KMS-11 (cell line): Measurements from ENCODE around the gene ACSM2B.

Experiments
- H2AFZ ChIP-seq: fragments of 200-600 bp; sonication (generic); 2 replicates; pipeline ENCODE4 v1.6.1; 2016; ENCODE audit warnings: antibody characterized with exemption, mixed run types, low read depth
- H3K27ac ChIP-seq: fragments of 200-600 bp; sonication (generic); 2 replicates; pipeline ENCODE4 v1.6.1; 2016; ENCODE audit warnings: mild to moderate bottlenecking, mixed run types
- H3K27me3 ChIP-seq: fragments of 200-600 bp; sonication (generic); 2 replicates; pipeline ENCODE4 v1.6.1; 2017; ENCODE audit warnings: mild to moderate bottlenecking, low read depth, mixed run types, moderate library complexity; ENCODE audit not compliant: insufficient read depth
- H3K36me3 ChIP-seq: fragments of 200-600 bp; sonication (generic); 2 replicates; pipeline ENCODE4 v1.6.1; 2017; ENCODE audit warnings: mild to moderate bottlenecking, mixed run types; ENCODE audit not compliant: insufficient read depth
- H3K4me1 ChIP-seq: fragments of 200-600 bp; sonication (generic); 2 replicates; pipeline ENCODE4 v1.6.1; 2016; ENCODE audit warnings: mild to moderate bottlenecking, low read depth, mixed run types; ENCODE audit not compliant: poor library complexity, severe bottlenecking
- H3K4me2 ChIP-seq: fragments of 200-600 bp; sonication (generic); 2 replicates; pipeline ENCODE4 v1.7.0; 2016; ENCODE audit warnings: mild to moderate bottlenecking, mixed run types
- H3K4me3 ChIP-seq: fragments of 200-600 bp; sonication (generic); IDR thresholded peaks from 2 replicates; pipeline ENCODE4 v1.6.1; 2017; ENCODE audit warnings: low read depth, low read length, mixed read lengths; ENCODE audit not compliant: insufficient read depth
- H3K79me2 ChIP-seq: fragments of 200-600 bp; sonication (generic); 2 replicates; pipeline ENCODE4 v1.6.1; 2016; ENCODE audit warnings: low read depth, mixed run types; ENCODE audit not compliant: insufficient read depth
- H3K9ac ChIP-seq: fragments of 200-600 bp; sonication (generic); 2 replicates; pipeline ENCODE4 v1.6.1; 2016; ENCODE audit warnings: mild to moderate bottlenecking, mixed run types
- H4K20me1 ChIP-seq: fragments of 200-600 bp; sonication (generic); 2 replicates; pipeline ENCODE4 v1.6.1; 2016; ENCODE audit warnings: mild to moderate bottlenecking, mixed run types; ENCODE audit not compliant: insufficient read depth
- CTCF ChIP-seq: fragments of 200-600 bp; sonication (generic); conservative IDR thresholded peaks from 2 replicates; pipeline ENCODE4 v1.6.1; 2017; ENCODE audit warnings: low read depth, mild to moderate bottlenecking, antibody characterized with exemption, low read length, moderate library complexity, mixed read lengths

The ACSM2B gene

DNA sequence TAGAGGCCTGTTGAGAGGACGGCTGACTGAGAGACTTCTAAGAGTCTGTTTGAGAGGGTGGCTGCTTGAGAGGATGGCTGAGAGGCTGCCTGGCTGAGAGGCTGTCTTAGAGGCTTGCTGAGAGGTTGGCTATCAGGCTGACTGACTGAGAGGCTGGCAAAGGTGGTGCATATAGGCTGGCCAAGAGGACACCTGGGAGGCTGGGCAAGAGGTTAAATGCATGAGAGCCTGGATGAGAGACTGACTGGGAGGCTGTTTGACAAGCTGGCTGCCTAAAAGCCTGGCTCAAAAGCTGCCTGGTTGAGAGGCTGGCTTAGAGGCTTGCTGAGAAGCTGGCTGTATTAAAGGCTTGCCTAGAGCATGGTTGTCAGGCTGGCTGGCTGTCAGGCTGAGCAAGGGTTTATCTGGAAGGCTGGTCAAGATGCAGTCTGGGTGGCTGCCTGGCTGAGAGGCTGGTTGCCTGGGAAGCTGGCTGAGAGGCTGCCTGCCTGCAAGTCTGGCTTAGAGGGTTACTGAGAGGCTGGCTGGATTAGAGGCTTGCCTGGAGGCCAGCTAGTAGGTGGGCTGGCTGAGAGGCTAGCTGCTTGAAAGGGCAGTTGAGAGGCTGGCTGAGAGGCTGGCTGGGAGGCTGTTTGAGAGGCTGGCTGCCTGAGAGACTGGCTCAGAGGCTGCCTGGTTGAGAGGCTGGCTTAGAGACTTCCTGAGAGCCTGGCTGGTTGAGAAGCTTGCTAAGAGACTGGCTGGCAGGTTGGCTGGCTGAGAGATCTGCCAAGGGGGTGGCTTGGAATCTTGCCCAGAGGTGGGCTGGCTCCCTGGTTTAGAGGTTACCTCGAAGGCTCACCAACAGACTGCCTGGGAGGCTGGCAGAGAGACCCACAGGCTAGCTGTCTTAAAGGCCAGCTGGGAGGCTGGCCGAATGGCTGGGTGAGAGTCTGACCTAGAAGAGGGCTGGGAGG, 38.3 kb upstream of the ACSM2B start:
- no peaks in the 10 kb centered on the region for H3K79me2 ChIP-seq
- no peak for TF ChIP-seq CTCF
- no peaks in the 10 kb centered on the region for H3K27me3 ChIP-seq
- no peak overlapping the region for H3K9ac ChIP-seq
- no peak overlapping the region for H3K4me3 ChIP-seq
- no peak overlapping the region for H3K27ac ChIP-seq
- no peak overlapping the region for H3K4me2 ChIP-seq
- H3K4me1 ChIP-seq = no peaks in the 10 kb centered on the region
- H4K20me1 ChIP-seq = no peaks in the 10 kb centered on the region
- H2AFZ ChIP-seq = no peak overlapping the region
- H3K36me3 ChIP-seq = no peaks in the 10 kb centered on the region

- Histone ChIP-seq H3K9ac (no peak overlapping the region), H3K4me3 (no peak overlapping the region), H3K79me2 (no peaks in the 10 kb centered on the region), H4K20me1 (no peaks in the 10 kb centered on the region), H3K4me2 (no peak overlapping the region), H3K27me3 (no peaks in the 10 kb centered on the region), H3K4me1 (no peaks in the 10 kb centered on the region), H3K27ac (no peak overlapping the region), H2AFZ (no peak overlapping the region), H3K36me3 (no peaks in the 10 kb centered on the region)
- no peak for TF ChIP-seq CTCF
Observed at GRCh38 chr16:20613481-20614185, 37.5 kb upstream of the ACSM2B start.

DNA sequence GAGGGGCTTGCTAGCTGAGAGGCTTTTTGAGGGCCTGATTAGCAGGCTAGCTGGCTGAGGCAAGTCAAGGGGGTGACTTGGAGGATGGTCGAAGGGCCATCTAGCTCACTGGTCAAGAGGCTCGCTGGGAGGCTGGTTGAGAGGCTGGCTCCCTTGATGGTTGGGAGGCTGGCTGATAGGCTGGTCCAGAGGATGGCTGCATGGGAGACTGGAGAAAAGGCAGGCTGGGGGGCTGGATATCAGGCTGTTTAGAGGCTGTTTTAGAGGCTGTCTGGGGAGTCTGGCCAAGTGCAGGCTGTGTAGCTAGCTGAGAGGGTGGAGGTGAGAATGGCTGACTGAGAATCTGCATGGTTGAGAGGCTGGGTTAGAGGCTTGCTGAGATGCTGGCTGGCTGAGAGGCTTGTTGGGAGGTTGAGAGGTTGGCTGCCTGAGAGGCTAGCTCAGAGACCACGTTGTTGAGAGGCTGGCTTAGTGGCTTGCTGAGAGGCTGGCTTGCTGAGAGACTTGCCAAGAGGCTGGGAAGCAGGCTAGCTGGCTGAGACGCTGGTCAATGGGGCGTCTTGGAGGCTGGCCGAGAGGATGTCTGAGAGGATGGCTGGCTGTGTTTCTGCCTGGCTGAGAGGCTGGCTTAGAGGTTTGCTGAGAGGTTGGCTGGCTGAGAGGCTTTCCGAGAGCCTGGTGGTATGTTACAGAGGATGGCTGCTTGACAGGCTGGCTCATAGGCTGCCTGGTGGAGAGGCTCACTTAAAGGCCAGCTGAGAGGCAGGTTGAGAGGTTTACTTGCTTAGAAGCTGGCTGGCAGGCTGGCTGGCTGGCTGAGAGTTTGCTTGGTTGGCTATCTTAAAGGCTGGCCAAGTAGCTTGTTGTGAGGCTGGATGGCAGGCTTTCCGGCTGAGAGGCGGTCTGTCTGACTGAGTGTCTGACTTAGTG, 36.6 kb upstream of the ACSM2B start:
- Histone ChIP-seq H2AFZ (no peak overlapping the region), H3K4me2 (no peak overlapping the region), H4K20me1 (no peaks in the 10 kb centered on the region), H3K4me1 (no peaks in the 10 kb centered on the region), H3K9ac (no peak overlapping the region), H3K36me3 (no peaks in the 10 kb centered on the region), H3K27me3 (no peaks in the 10 kb centered on the region), H3K79me2 (no peaks in the 10 kb centered on the region), H3K27ac (no peak overlapping the region), H3K4me3 (no peak overlapping the region)
- TF ChIP-seq CTCF = no peak

GRCh38 chr16:20611975-20612481, 35.9 kb upstream of the ACSM2B start:
- Histone ChIP-seq H2AFZ (no peak overlapping the region), H3K36me3 (no peaks in the 10 kb centered on the region), H3K27ac (no peak overlapping the region), H3K4me3 (no peak overlapping the region), H3K4me1 (no peaks in the 10 kb centered on the region), H4K20me1 (no peaks in the 10 kb centered on the region), H3K79me2 (no peaks in the 10 kb centered on the region), H3K27me3 (no peaks in the 10 kb centered on the region), H3K9ac (no peak overlapping the region), H3K4me2 (no peak overlapping the region)
- no peak for TF ChIP-seq CTCF
